ENCODE results near the gene SLIT3.

- TF ChIP-seq CTCF (IDR thresholded peaks at IDR 0.05; ENCODE audit: low read depth, low read length) (no peak), EZH2phosphoT487 (IDR thresholded peaks at IDR 0.05; ENCODE audit: low read depth) (no peak)
These were observed 607.1 kb downstream of the SLIT3 start for GRCh38 chr5:168693883-168694282.
